Ishikawa (cell line): ENCODE data around the gene WNT10A.

Experiments
- CEBPB ChIP-seq: IDR thresholded peaks from 2 replicates; pipeline ENCODE4 v1.6.1; 2012
- CREB1 ChIP-seq: IDR thresholded peaks from 2 replicates; pipeline ENCODE4 v1.6.1; 2012; ENCODE audit warnings: low read depth
- EGR1 ChIP-seq: IDR thresholded peaks from 2 replicates; pipeline ENCODE4 v1.6.1; 2012
- EP300 ChIP-seq: IDR thresholded peaks from 2 replicates; pipeline ENCODE4 v1.6.1; 2012; ENCODE audit warnings: borderline replicate concordance
- FOXM1 ChIP-seq: IDR thresholded peaks from 2 replicates; pipeline ENCODE4 v1.6.1; 2012; ENCODE audit warnings: low read depth, borderline replicate concordance
- MAX ChIP-seq: IDR thresholded peaks from 2 replicates; pipeline ENCODE4 v1.6.1; 2012
- NFIC ChIP-seq: IDR thresholded peaks from 2 replicates; pipeline ENCODE4 v1.6.1; 2012
- RAD21 ChIP-seq: IDR thresholded peaks from 2 replicates; pipeline ENCODE4 v1.6.1; 2012; ENCODE audit warnings: low read depth
- REST ChIP-seq: IDR thresholded peaks from 2 replicates; pipeline ENCODE4 v1.6.1; 2012; ENCODE audit warnings: low read depth, mild to moderate bottlenecking
- TAF1 ChIP-seq: IDR thresholded peaks from 2 replicates; pipeline ENCODE4 v1.6.1; 2012; ENCODE audit warnings: low read depth, mild to moderate bottlenecking
- TCF12 ChIP-seq: IDR thresholded peaks from 2 replicates; pipeline ENCODE4 v1.6.1; 2012; ENCODE audit warnings: low read depth
- TEAD4 ChIP-seq: IDR thresholded peaks from 2 replicates; pipeline ENCODE4 v1.6.1; 2012
- USF1 ChIP-seq: IDR thresholded peaks from 2 replicates; pipeline ENCODE4 v1.6.1; 2012
- YY1 ChIP-seq: IDR thresholded peaks from 2 replicates; pipeline ENCODE4 v1.6.1; 2012; ENCODE audit warnings: low read depth
- ZBTB7A ChIP-seq: IDR thresholded peaks from 2 replicates; pipeline ENCODE4 v1.6.1; 2012; ENCODE audit warnings: low read depth

WNT10A gene

GRCh38 chr2:218850796-218851195 lies 29.9 kb upstream of the WNT10A start:
- TF ChIP-seq YY1 (no peak), RAD21 (no peak), EGR1 (no peak), EP300 (no peak), CREB1 (no peak), TAF1 (no peak), TEAD4 (no peak), CEBPB (no peak), TCF12 (no peak), USF1 (no peak), NFIC (no peak), ZBTB7A (no peak), REST (no peak), FOXM1 (no peak), MAX (no peak)

- no peak for TF ChIP-seq CREB1
Observed at GRCh38 chr2:218851286-218851685, 29.4 kb upstream of the WNT10A start.

- TF ChIP-seq RAD21 (peak; percentile 96), TCF12 (no peak)
Observed at GRCh38 chr2:218852911-218853667, 27.6 kb upstream of the WNT10A start.

GRCh38 chr2:218853766-218854165 lies 26.9 kb upstream of the WNT10A start:
- TF ChIP-seq TAF1 = no peak
- peak; percentile 43 for TF ChIP-seq TEAD4
- TF ChIP-seq NFIC = peak; percentile 73
- no peak for TF ChIP-seq ZBTB7A
- TF ChIP-seq TCF12 = peak; percentile 72
- no peak for TF ChIP-seq REST
- no peak; the same call in 1 of the 2 replicates for TF ChIP-seq RAD21
- no peak for TF ChIP-seq USF1
- TF ChIP-seq MAX = no peak
- 0 out of 2 replicates have a peak, but pooled peaks have one; percentile 43 for TF ChIP-seq YY1
- no peak for TF ChIP-seq EGR1
- peak; percentile 39; the same call in 1 of the 2 replicates for TF ChIP-seq CEBPB
- no peak for TF ChIP-seq CREB1
- no peak for TF ChIP-seq FOXM1
- TF ChIP-seq EP300 = peak; percentile 65

- TF ChIP-seq CEBPB (no peak), TEAD4 (no peak), REST (no peak), USF1 (no peak), NFIC (no peak), EGR1 (no peak), RAD21 (no peak)
Observed at GRCh38 chr2:218854860-218855259, 25.8 kb upstream of the WNT10A start.
